ENCODE results near the gene DNAH7.

- TF ChIP-seq CTCF (IDR thresholded peaks at IDR 0.05), result no peak
- no peak for TF ChIP-seq ZFX (IDR thresholded peaks at IDR 0.05; ENCODE audit: borderline replicate concordance)
These were observed 308.8 kb downstream of the DNAH7 start for GRCh38 chr2:195759877-195760276.
